DMS53 treated with DMSO at 0.1 percent for 48 hours (cell line): Measurements from ENCODE around the gene MEGF11.
"Not testable (repeated sequence)": the region's sequence is repeated elsewhere in the genome, so short reads cannot be mapped to it uniquely, and the experiment has no call there.

Source experiments
- DNase-seq: peaks from one replicate; lab custom pipeline; 2025; ENCODE audit not compliant: unreplicated experiment; lab: John Stamatoyannopoulos, UW

Gene MEGF11

DNA sequence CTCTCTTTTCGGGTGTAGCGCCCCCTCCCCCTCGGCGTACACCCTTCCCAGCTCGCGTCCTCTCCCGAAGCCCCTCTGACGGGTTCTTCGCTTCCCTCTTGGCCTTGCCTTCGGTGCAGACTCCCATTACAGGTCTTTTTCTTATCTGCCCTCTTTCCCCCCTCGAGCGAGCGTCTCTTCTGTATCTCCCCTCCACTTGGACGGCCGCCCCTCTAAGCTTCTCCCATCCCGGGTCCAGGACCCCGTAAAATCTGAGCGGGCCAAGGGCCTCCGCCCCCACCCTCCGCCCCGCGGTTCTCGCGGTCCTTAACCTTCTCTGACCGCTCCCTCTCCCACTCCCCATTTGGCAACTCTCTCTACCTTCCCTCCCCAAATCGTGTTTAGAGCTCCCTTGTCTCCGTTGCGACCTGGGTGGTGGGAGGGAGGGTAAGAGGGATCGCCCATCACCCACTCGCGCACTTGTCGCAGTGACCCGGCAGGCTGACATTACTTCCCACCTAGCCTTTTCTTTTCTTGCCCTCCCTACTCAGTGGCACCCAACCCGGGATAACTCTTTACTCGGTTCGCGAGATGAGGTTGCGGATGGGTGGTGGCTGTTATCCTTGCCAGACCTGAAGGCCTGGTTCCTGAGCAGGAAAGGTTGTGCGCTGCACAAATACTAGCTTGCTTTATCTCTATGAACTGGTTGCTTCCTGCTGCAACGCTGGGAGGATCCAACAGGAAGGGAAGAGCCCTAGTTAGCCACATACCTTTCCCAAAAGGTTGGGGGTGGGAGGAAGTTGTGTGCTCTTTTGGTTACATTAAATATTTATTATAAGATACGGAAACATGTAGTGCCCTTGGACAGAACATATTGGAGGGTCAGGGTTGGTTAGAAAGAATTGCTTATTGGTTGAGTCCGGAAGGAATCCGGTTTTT lies 383.3 kb downstream of the MEGF11 start:
- DNase-seq = peak; percentile 59

DNA sequence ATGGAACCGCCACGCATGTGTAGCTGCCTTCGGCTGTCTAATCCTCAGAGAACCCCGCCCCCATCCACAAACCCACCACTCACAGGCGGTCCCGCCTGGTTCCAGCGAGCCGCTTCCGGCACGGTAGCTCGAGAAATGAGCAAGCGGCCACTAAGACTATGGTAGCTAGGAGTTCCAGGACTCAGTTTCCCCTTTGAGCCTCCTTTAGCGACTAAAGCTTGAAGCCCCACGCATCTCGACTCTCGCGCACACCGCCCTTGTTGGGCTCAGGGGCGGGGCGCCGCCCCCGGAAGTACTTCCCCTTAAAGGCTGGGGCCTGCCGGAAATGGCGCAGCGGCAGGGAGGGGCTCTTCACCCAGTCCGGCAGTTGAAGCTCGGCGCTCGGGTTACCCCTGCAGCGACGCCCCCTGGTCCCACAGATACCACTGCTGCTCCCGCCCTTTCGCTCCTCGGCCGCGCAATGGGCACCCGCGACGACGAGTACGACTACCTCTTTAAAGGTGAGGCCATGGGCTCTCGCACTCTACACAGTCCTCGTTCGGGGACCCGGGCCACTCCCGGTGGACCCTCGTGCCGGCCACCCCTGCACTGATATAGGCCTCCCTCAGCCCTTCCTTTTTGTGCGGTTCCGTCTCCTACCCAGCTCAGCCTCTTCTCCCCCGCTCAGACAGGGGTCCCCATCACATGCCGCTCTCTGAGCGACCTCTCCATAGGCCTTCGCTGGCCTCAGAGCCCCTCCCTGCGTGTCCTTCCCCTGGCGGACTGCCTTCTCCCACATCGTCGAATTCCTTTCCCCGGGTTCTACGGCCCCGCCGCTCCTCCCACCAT lies 384.2 kb downstream of the MEGF11 start, which contains the start of gene RAB11A:
TSS of gene RAB11A (plus strand) at position 366 of the 828 bp plus-strand sequence. CDS start at position 461, 95 bp downstream.
- peak; percentile 82 for DNase-seq

DNA sequence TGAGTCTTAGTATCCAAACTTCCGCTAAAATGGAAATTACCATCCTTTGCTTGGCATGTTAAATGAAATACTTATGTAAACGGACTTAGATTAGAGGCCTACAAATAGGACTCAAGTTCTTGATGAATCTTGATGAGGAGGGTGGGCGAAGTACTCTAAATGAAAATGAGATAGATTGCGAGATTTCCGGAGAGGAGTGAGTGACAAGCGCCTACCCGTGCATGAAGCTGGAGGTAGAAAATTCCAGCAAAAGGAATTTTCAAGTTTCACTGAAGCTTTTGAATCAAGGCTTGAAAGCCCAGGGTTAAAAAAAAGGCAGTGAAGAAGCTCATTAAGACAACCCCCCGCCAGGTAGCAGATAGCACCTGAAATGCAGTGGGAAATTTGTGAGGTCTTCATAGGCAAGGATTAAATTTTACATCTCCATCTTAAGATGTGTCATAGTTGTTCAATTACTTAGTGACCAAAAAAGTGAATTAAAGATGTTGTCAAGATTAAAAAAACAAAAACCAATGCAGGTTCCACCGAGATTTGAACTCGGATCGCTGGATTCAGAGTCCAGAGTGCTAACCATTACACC lies 384.9 kb downstream of the MEGF11 start:
- DNase-seq = no peak

DNA sequence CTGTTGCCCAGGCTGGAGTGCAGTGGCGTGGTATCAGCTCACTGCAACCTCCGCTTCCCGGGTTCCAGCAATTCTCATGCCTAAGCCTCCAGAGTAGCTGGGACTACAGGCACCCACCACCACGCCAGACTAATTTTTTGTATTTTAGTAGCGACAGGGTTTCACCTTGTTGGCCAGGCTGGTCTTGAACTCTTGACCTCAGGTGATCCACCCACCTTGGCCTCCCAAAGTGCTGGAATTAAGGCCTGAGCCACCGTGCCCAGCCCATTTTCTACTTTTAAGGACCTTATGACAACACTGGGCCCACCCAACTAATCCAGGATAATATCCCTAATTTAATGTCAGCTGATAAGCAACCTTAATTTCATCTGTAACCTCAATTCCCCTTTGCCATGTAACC lies 385.6 kb downstream of the MEGF11 start:
- not testable (repeated sequence) for DNase-seq

DNA sequence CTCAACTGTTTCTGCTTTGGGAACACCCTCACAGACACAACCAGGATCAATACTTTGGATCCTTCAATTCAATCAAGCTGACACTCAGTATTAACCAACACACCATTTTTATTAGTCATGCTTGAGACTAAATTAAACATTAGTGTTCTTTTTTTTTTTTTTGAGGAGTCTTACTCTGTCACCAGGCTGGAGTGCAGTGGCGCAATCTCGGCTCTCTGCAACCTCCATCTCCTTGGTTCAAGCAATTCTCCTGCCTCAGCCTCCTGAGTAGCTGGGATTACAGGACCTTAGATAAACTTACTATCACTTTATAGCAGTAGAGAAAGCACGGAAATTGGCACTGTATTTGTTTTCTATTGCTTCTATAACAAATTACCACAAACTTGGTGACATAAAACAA lies 386.3 kb downstream of the MEGF11 start:
- DNase-seq = no peak

DNA sequence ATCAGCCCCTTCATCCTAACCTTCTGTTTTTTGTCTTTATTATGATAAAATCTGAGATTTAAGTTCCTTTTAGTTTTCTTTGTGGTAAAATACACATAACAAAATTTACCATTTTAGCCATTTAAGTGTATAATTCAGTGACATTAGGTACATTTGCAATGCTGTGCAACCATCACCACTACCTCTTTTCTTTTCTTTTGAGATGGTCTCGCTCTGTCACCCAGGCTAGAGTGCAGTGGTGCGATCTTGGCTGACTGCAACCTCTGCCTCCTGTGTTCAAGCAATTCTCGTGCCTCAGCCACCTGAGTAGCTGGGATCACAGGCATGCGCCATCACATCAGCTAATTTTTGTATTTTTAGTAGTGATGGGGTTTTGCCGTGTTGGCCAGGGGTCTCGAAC lies 390.4 kb downstream of the MEGF11 start:
- DNase-seq = no peak

DNA sequence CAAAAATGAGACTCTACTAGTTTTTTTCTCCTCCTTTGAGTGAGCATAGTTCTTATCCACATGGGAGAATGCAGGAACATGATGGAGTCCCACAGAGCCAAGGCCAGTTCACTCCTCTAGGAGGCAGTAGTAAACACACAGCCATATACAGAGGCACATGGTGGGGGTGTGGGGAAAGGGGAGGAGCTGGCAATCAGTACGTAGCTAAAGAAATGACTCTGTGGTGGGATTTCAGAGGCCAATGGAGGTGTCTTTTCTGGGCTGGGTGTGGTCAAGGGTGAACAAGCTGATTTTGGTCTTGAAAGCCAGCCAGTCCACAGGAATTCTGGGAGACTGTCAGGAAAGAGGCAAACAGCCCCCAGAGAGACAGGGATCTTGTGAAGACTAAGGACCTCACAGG lies 390.9 kb downstream of the MEGF11 start:
- DNase-seq = peak; percentile 11

DNA sequence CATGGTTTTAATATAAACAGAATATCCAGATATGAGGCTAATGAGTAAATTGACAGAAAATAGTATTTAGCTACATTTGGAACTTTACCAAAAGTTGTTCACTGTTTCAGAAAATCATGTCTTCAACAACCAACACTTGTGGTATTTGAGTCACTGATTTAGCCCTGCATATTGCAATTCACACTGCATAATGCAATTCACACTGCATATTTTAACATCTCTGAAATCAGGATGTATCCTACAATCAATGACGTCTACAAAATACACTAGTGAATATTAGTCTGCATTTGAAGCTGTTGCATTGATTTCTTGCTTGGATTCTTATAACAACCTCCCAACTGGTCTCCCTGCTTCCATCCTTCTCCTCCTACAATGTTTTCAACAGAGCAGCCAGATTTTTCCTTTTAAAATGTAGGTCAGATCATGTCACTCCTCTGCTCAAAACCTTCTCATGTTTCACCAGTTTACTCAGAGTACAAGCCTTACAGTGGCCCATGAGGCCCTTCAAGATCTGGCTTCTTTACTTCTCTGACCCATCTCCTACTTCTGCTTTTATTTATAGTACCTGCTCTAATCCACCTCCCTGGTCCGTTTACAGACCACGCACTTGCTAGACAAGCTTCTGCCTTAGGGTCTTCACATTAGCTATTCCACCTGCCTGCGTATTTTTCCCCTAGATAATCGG lies 395.7 kb downstream of the MEGF11 start:
- DNase-seq = no peak

DNA sequence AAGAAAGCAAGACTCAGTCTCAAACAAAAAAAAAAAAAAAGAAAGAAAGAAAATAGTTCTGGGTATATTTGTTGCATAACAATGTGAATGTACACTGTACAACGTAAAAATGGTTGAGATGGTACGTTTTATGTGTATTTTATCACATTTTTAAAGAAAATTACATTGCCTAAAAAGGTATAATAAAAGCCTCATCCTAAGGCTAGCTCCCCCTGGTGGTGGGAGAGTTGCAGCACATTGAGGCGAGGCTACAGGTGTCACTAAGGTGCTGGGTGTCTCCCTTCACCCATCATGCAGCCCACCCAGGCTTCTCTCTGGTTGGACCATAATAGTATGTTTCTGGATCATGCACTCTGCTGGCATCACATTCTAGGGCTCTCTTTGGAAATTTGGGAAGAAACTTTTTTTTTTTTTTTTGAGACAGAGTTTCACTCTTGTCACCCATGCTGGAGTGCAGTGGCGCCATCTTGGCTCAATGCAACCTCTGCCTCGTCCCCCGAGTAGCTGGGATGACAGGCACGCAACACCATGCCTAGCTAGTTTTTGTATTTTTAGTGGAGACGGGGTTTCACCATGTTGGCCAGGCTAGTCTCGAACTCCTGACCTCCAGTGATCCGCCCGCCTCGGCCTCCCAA lies 396.6 kb downstream of the MEGF11 start:
- no peak for DNase-seq

DNA sequence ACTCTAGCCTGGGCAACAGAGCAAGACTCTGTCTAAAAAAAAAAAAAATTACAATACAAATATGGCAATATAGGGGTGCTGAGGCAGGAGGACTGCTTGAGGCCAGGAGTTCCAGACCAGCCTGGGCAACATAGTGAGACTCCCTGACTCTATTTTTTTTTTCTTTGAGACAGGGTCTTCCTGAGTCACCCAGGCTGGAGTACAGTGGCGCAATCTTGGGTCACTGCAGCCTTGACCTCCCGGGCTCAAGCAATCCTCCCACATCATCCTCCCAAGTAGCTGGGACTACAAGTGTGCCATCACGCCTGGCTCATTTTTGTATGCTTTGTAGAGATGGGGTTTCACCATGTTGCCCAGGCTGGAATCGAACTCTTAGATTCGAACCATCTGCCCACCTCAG lies 401.6 kb downstream of the MEGF11 start:
- no peak for DNase-seq

DNA sequence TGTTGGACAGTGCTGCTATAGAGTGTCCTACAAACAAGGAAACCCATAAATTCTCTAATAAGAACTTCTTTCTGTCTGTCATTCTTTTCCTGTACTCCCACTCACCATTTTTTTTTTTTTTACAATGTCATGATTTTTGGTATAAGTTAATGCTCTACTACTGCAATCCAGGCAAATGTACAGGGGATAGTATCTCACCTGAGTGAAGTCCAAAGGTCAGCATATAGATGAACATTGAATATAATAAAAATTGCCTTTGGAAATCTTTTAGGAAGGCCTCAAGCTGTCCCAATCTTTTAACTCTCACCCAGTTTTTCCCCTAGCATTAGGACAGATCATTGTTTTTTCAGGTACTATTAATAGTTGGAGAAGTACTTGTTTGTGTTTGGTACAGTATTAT lies 405.6 kb downstream of the MEGF11 start:
- no peak for DNase-seq

DNA sequence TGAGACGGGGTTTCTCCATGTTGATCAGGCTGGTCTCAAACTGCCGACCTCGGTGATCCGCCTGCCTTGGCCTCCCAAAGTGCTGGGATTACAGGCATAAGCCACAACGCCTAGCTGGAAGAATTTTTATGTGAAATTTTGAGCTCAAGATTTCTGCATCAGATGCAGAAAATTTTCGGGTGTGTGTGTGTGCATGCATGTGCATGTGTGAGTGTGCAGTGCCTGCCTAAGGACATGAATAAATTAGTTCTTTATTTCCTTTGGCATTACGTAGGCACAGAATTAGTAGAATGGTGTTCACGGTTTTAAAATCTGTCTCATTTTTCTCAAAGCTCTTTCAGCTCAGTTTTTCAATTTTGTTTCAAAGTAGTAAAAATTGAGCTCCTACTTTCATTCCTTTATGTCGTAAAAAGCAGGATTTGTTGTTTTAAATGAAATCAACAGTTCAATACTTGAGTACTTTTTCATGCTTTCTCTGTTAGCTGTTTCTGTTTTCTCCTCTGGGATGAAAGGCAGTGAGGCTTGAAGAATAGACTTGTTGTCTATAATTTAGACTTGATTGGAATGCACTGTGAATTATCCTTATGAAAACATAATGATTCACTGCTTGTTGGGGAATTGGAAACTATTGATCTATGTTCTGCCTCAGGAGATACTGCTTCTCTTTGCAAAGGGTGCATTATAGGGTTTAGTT lies 407.6 kb downstream of the MEGF11 start:
- no peak for DNase-seq
